HEK293 (cell line): ENCODE data around the gene AKNA.

Experiments used
- CTCF ChIA-PET: fragments of 350-600 bp; formaldehyde crosslinking; extraction: SDS; loops from one replicate; lab custom pipeline; 2021; ENCODE audit warnings: antibody characterized with exemption; lab: Yijun Ruan, JAX
- POLR2A ChIA-PET: fragments of 300-600 bp; formaldehyde crosslinking; extraction: SDS; loops from one replicate; lab custom pipeline; 2020; ENCODE audit warnings: antibody characterized with exemption, inconsistent platforms; lab: Yijun Ruan, JAX
- H3K27ac ChIP-seq: fragments of 200-500 bp; sonication (Bioruptor generic); 2 replicates; pipeline ENCODE4 v1.5.1; 2014; ENCODE audit warnings: low read depth, low read length, control low read depth, inconsistent platforms; ENCODE audit errors: extremely low read depth
- H3K36me3 ChIP-seq, 2 experiments: fragments of 200-500 bp in 1 of 2; sonication (Bioruptor generic) in 1 of 2; 1 replicate in 1 of 2; 2 replicates in 1 of 2; pipeline ENCODE4 v1.5.1; 2014 to 2017; ENCODE audit warnings: inconsistent platforms in 2 of 2, low read length in 2 of 2; ENCODE audit not compliant: control insufficient read depth in 2 of 2, insufficient read depth in 1 of 2
- H3K4me1 ChIP-seq: fragments of 200-500 bp; sonication (Bioruptor generic); 2 replicates; pipeline ENCODE4 v1.5.1; 2014; ENCODE audit warnings: mild to moderate bottlenecking, low read length, inconsistent platforms; ENCODE audit not compliant: control insufficient read depth, insufficient read depth
- H3K4me3 ChIP-seq: 2 replicates; pipeline ENCODE4 v1.5.1; 2011; ENCODE audit warnings: low read depth, mild to moderate bottlenecking, control low read depth, low read length, moderate library complexity
- H3K9me3 ChIP-seq: fragments of 200-500 bp; sonication (Bioruptor generic); 2 replicates; pipeline ENCODE4 v1.5.1; 2014; ENCODE audit warnings: low read depth, low read length, inconsistent platforms; ENCODE audit not compliant: control insufficient read depth, insufficient read depth
- FEZF1 ChIP-seq: fragments of 450-650 bp; formaldehyde crosslinking; IDR thresholded peaks from 2 replicates; pipeline ENCODE4 v1.5.1; 2016; ENCODE audit warnings: missing biosample characterization, missing genetic modification characterization
- GLI4 ChIP-seq: fragments of 450-650 bp; formaldehyde crosslinking; IDR thresholded peaks from 2 replicates; pipeline ENCODE4 v1.5.1; 2016; ENCODE audit warnings: missing biosample characterization, missing genetic modification characterization
- IKZF3 ChIP-seq: fragments of 450-650 bp; IDR thresholded peaks from 2 replicates; pipeline ENCODE4 v1.5.0; 2018; ENCODE audit warnings: missing biosample characterization, mild to moderate bottlenecking, missing genetic modification characterization, moderate library complexity
- MZF1 ChIP-seq: fragments of 450-650 bp; formaldehyde crosslinking; IDR thresholded peaks from 2 replicates; pipeline ENCODE4 v1.5.1; 2017; ENCODE audit warnings: missing biosample characterization, missing genetic modification characterization, borderline replicate concordance
- OVOL3 ChIP-seq: fragments of 450-650 bp; formaldehyde crosslinking; IDR thresholded peaks from 2 replicates; pipeline ENCODE4 v1.5.1; 2016; ENCODE audit warnings: missing biosample characterization, missing genetic modification characterization
- TCF7L2 ChIP-seq: IDR thresholded peaks from 2 replicates; pipeline ENCODE4 v1.6.1; 2011; ENCODE audit warnings: low read depth, mild to moderate bottlenecking, inconsistent platforms, low read length, moderate library complexity, borderline replicate concordance
- ZBTB1 ChIP-seq: fragments of 450-650 bp; formaldehyde crosslinking; IDR thresholded peaks from 2 replicates; pipeline ENCODE4 v1.5.1; 2016; ENCODE audit warnings: missing biosample characterization, missing genetic modification characterization
- ZBTB20 ChIP-seq: fragments of 450-650 bp; formaldehyde crosslinking; IDR thresholded peaks from 2 replicates; pipeline ENCODE4 v1.5.1; 2016; ENCODE audit warnings: missing biosample characterization, missing genetic modification characterization
- ZBTB7A ChIP-seq: fragments of 450-650 bp; formaldehyde crosslinking; IDR thresholded peaks from 2 replicates; pipeline ENCODE4 v1.5.1; 2016; ENCODE audit warnings: low read depth, missing biosample characterization, missing genetic modification characterization
- ZNF132 ChIP-seq: fragments of 450-650 bp; formaldehyde crosslinking; IDR thresholded peaks from 2 replicates; pipeline ENCODE4 v1.5.1; 2017; ENCODE audit warnings: missing biosample characterization, missing genetic modification characterization, borderline replicate concordance
- ZNF629 ChIP-seq: fragments of 450-650 bp; formaldehyde crosslinking; IDR thresholded peaks from 2 replicates; pipeline ENCODE4 v1.5.1; 2017; ENCODE audit warnings: missing biosample characterization, missing genetic modification characterization
- ZNF664 ChIP-seq: fragments of 450-650 bp; formaldehyde crosslinking; IDR thresholded peaks from 2 replicates; pipeline ENCODE4 v1.5.1; 2016; ENCODE audit warnings: missing biosample characterization, missing genetic modification characterization
- ZNF76 ChIP-seq: fragments of 450-650 bp; formaldehyde crosslinking; IDR thresholded peaks from 2 replicates; pipeline ENCODE4; 2016; ENCODE audit warnings: low read depth, missing biosample characterization, missing genetic modification characterization, borderline replicate concordance
- TF ChIP-seq, protein P1 (sequence below): fragments of 450-650 bp; formaldehyde crosslinking; IDR thresholded peaks from 2 replicates; pipeline ENCODE4 v1.5.1; 2016; ENCODE audit warnings: missing biosample characterization, missing genetic modification characterization, borderline replicate concordance
- TF ChIP-seq, protein P2 (sequence below): fragments of 450-650 bp; formaldehyde crosslinking; IDR thresholded peaks from 2 replicates; pipeline ENCODE4 v1.5.1; 2017; ENCODE audit warnings: missing biosample characterization, missing genetic modification characterization
- TF ChIP-seq, protein P3 (sequence below): fragments of 450-650 bp; formaldehyde crosslinking; IDR thresholded peaks from 2 replicates; pipeline ENCODE4 v1.5.1; 2016; ENCODE audit warnings: missing biosample characterization, missing genetic modification characterization
- TF ChIP-seq, protein P4 (sequence below): fragments of 450-650 bp; IDR thresholded peaks from 2 replicates; pipeline ENCODE4 v1.5.1; 2018; ENCODE audit warnings: missing biosample characterization, missing genetic modification characterization

The AKNA gene

DNA sequence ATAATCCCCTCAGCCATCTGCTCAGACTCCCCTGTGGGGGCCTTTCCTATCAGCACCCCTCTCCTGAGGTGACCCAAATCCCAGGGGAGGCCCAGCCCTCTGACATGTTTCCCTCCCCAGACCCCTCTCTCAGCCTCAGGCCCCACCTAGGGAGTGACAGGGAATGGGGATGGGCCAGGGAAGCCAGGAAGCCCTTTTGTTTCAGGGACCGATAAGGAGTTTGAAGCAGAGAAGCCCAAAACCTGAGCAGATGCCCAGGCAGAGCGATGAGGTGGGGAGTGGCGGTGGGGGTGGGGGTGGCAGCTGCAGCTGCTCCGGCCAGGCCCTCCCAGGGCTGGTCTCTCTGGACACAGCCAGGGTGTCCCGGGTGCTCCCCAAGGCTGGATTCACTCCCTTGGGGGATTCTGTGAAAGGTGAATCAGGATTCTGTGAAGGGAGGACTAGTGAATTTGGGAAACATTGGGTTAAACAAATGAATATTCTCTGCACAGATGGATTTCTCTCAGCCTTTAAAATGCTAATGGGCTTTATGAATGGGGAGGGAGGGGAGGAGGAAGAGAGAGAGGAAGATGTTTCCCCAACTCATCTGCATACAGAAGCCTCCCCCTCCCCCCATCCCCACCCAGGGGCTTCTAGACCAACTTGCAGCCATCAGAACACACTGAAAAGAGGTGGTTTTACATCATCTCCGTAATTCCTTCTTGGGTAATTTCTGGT, 17.4 kb downstream of the AKNA start (continued):
- TF ChIP-seq, protein P1, sequence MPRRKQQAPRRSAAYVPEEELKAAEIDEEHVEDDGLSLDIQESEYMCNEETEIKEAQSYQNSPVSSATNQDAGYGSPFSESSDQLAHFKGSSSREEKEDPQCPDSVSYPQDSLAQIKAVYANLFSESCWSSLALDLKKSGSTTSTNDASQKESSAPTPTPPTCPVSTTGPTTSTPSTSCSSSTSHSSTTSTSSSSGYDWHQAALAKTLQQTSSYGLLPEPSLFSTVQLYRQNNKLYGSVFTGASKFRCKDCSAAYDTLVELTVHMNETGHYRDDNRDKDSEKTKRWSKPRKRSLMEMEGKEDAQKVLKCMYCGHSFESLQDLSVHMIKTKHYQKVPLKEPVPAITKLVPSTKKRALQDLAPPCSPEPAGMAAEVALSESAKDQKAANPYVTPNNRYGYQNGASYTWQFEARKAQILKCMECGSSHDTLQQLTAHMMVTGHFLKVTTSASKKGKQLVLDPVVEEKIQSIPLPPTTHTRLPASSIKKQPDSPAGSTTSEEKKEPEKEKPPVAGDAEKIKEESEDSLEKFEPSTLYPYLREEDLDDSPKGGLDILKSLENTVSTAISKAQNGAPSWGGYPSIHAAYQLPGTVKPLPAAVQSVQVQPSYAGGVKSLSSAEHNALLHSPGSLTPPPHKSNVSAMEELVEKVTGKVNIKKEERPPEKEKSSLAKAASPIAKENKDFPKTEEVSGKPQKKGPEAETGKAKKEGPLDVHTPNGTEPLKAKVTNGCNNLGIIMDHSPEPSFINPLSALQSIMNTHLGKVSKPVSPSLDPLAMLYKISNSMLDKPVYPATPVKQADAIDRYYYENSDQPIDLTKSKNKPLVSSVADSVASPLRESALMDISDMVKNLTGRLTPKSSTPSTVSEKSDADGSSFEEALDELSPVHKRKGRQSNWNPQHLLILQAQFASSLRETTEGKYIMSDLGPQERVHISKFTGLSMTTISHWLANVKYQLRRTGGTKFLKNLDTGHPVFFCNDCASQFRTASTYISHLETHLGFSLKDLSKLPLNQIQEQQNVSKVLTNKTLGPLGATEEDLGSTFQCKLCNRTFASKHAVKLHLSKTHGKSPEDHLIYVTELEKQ (tag by site-specific recombination) = no peak
- TF ChIP-seq ZNF132 (tag by site-specific recombination) (no peak), FEZF1 (tag by site-specific recombination) (no peak), ZBTB20 (tag by site-specific recombination) (no peak), GLI4 (tag by site-specific recombination) (no peak), ZBTB7A (tag by site-specific recombination) (no peak), ZBTB1 (tag by site-specific recombination) (no peak), IKZF3 (tag by site-specific recombination) (no peak)
- TF ChIP-seq, protein P2, sequence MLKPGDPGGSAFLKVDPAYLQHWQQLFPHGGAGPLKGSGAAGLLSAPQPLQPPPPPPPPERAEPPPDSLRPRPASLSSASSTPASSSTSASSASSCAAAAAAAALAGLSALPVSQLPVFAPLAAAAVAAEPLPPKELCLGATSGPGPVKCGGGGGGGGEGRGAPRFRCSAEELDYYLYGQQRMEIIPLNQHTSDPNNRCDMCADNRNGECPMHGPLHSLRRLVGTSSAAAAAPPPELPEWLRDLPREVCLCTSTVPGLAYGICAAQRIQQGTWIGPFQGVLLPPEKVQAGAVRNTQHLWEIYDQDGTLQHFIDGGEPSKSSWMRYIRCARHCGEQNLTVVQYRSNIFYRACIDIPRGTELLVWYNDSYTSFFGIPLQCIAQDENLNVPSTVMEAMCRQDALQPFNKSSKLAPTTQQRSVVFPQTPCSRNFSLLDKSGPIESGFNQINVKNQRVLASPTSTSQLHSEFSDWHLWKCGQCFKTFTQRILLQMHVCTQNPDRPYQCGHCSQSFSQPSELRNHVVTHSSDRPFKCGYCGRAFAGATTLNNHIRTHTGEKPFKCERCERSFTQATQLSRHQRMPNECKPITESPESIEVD (tag by site-specific recombination) = no peak

DNA sequence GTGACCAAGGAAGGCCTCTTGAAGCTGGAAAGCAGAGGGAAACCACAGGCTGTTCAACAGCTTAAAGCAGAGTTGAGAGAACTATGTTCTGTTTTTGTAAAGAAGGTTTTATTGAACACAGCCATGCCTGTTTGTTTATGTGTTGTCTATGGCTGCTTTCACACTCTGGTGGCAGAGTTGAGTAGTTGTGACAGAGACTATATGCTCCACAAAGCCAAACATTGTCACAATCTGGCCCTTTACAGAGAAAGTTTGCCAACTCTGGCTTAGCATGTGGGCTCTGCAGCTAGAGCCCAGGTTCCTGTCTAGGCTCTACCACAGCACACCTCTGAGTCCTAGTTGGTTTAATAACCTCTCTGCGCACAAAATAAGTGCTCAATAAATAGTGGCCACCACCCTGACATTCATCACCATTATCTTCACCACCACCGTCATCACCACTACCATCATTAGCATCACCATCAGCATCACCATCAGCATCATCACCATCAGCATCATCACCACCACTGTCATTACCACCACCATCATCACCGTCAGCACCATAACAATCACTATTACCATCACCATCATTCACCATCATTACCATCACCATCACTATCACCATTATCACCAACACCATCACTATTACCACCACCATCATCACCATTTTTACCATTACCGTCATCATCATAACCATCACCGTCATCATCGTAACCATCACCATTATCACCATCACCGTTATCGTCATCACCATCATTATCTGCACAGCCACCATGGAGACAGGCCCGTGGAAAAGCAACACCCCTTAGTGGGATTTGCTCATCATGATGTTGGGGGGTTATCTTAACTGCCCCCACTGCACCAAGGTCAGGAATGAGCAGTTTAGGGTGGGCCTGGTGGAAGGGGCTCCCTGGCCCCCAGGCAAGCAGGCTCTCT, 18.3 kb downstream of the AKNA start:
- ChIA-PET POLR2A (interaction anchor here (0.6 to 1.5 kb wide), 2 partner anchors 21 to 374 kb away, joined by 3 to 4 read pairs; no protein-coding TSS in a partner anchor), CTCF (interaction anchor here (1.2 kb wide), 1 partner anchor 30 kb away, joined by 4 read pairs; no protein-coding TSS in a partner anchor)
- Histone ChIP-seq H3K4me3 (no peak overlapping the region), H3K36me3 (no peaks in the 10 kb centered on the region), H3K4me1 (no peaks in the 10 kb centered on the region), H3K9me3 (no peaks in the 10 kb centered on the region), H3K27ac (no peak overlapping the region)
- TF ChIP-seq, protein P3, sequence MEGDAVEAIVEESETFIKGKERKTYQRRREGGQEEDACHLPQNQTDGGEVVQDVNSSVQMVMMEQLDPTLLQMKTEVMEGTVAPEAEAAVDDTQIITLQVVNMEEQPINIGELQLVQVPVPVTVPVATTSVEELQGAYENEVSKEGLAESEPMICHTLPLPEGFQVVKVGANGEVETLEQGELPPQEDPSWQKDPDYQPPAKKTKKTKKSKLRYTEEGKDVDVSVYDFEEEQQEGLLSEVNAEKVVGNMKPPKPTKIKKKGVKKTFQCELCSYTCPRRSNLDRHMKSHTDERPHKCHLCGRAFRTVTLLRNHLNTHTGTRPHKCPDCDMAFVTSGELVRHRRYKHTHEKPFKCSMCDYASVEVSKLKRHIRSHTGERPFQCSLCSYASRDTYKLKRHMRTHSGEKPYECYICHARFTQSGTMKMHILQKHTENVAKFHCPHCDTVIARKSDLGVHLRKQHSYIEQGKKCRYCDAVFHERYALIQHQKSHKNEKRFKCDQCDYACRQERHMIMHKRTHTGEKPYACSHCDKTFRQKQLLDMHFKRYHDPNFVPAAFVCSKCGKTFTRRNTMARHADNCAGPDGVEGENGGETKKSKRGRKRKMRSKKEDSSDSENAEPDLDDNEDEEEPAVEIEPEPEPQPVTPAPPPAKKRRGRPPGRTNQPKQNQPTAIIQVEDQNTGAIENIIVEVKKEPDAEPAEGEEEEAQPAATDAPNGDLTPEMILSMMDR (tag by site-specific recombination) = no peak
- TF ChIP-seq, protein P4, sequence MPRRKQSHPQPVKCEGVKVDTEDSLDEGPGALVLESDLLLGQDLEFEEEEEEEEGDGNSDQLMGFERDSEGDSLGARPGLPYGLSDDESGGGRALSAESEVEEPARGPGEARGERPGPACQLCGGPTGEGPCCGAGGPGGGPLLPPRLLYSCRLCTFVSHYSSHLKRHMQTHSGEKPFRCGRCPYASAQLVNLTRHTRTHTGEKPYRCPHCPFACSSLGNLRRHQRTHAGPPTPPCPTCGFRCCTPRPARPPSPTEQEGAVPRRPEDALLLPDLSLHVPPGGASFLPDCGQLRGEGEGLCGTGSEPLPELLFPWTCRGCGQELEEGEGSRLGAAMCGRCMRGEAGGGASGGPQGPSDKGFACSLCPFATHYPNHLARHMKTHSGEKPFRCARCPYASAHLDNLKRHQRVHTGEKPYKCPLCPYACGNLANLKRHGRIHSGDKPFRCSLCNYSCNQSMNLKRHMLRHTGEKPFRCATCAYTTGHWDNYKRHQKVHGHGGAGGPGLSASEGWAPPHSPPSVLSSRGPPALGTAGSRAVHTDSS (tag by site-specific recombination) = peak; percentile 76
- TF ChIP-seq MZF1 (tag by site-specific recombination) (no peak), ZNF76 (tag by site-specific recombination) (no peak), ZNF629 (tag by site-specific recombination) (no peak), TCF7L2 (no peak), OVOL3 (tag by site-specific recombination) (no peak), ZNF664 (peak; percentile 72; the same call in 1 of the 2 replicates)
